Peyer's patch (tissue), 4 donors: ENCODE data around the gene ARPC1B. TPM values are rescaled to one million over a fixed set of nuclear protein-coding genes. Genes with fewer than 3 reads are reported as not detected.
A peak's percentile ranks its signal among the peaks of the same experiment; 100 is the strongest.

ENCODE experiments used
- DNase-seq, 3 donors: peaks; one replicate each; pipeline ENCODE4 v3.0.0-alpha.2; 2017 to 2019
- H3K27ac ChIP-seq, 4 donors: fragments of 200-600 bp; sonication (generic); one replicate each; pipeline ENCODE4 v1.5.1; 2016 to 2019
- H3K27me3 ChIP-seq, 2 donors: fragments of 200-600 bp; sonication (generic); one replicate each; pipeline ENCODE4 v1.5.1; 2019
- H3K36me3 ChIP-seq, 3 donors: fragments of 200-600 bp; sonication (generic); one replicate each; pipeline ENCODE4 v1.5.1; 2016 to 2019
- H3K4me1 ChIP-seq, 4 donors: fragments of 200-600 bp; sonication (generic); one replicate each; pipeline ENCODE4 v1.5.1; 2016 to 2019
- H3K4me3 ChIP-seq, 4 donors: fragments of 200-600 bp; sonication (generic); 1 replicate in 3 of 4; 2 replicates in 1 of 4; pipeline ENCODE4 v1.5.1; 2016 to 2019; ENCODE audit warnings: mild to moderate bottlenecking in 1 of 4
- H3K9me3 ChIP-seq, 4 donors: fragments of 200-600 bp; sonication (generic); one replicate each; pipeline ENCODE4 v1.5.1; 2016 to 2019; ENCODE audit warnings: mild to moderate bottlenecking in 1 of 4
- POLR2A ChIP-seq, 2 donors: fragments of 450-650 bp; IDR thresholded peaks; one replicate each; pipeline ENCODE4 v1.5.1; 2017; ENCODE audit warnings: antibody characterized with exemption in 2 of 2, mild to moderate bottlenecking in 2 of 2, moderate library complexity in 2 of 2
- total RNA-seq, 4 donors: library from RNA; depleted of rRNA; stranded (reverse); fragments of >200 nt; gene quantifications; one replicate each; pipeline ENCODE4 v1.1.0, GENCODE V29; 2016
- TF ChIP-seq, protein P1 (sequence below), 6 experiments: fragments of 450-650 bp in 4 of 6; fragments of 200-600 bp in 2 of 6; sonication (generic) in 1 of 6; IDR thresholded peaks; one replicate each; pipeline ENCODE4 v1.5.1; 2017 to 2019; ENCODE audit warnings: antibody characterized with exemption in 6 of 6, mild to moderate bottlenecking in 3 of 6, moderate library complexity in 1 of 6

The ARPC1B gene
- total RNA-seq, 4 donors from 2014 or later = 228 to 386 (median 343) TPM

- TF ChIP-seq, protein P1, sequence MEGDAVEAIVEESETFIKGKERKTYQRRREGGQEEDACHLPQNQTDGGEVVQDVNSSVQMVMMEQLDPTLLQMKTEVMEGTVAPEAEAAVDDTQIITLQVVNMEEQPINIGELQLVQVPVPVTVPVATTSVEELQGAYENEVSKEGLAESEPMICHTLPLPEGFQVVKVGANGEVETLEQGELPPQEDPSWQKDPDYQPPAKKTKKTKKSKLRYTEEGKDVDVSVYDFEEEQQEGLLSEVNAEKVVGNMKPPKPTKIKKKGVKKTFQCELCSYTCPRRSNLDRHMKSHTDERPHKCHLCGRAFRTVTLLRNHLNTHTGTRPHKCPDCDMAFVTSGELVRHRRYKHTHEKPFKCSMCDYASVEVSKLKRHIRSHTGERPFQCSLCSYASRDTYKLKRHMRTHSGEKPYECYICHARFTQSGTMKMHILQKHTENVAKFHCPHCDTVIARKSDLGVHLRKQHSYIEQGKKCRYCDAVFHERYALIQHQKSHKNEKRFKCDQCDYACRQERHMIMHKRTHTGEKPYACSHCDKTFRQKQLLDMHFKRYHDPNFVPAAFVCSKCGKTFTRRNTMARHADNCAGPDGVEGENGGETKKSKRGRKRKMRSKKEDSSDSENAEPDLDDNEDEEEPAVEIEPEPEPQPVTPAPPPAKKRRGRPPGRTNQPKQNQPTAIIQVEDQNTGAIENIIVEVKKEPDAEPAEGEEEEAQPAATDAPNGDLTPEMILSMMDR (IDR thresholded peaks at IDR 0.05) = no peak
- no peak for TF ChIP-seq POLR2A (IDR thresholded peaks at IDR 0.05)
- Histone ChIP-seq H3K27ac (no peak overlapping the region), H3K36me3 (peaks cover 0 to 80% (median 0%) of the 10 kb centered on the region in 3 donors), H3K27me3 (no peaks in the 10 kb centered on the region), H3K9me3 (no peaks in the 10 kb centered on the region), H3K4me3 (no peak overlapping the region), H3K4me1 (peaks cover 0 to 27% (median 15%) of the 10 kb centered on the region in 4 donors)
- DNase-seq = no peak
Measured at GRCh38 chr7:99390941-99391602, 16.5 kb downstream of the ARPC1B start.

- H3K4me3 ChIP-seq = peak overlapping the region; percentile 46 to 59 (median 50)
- H3K9me3 ChIP-seq = no peaks in the 10 kb centered on the region
- TF ChIP-seq POLR2A (IDR thresholded peaks at IDR 0.05) = no peak
- TF ChIP-seq, protein P1 (IDR thresholded peaks at IDR 0.05) = no peak
- DNase-seq = peak in 2 of 3 donors; percentile 64 to 69
- peaks cover 0 to 27% (median 15%) of the 10 kb centered on the region in 4 donors for H3K4me1 ChIP-seq
- H3K27ac ChIP-seq = peak overlapping the region; percentile 59 to 80 (median 65)
- H3K36me3 ChIP-seq = peaks cover 0 to 80% (median 0%) of the 10 kb centered on the region in 3 donors
- no peaks in the 10 kb centered on the region for H3K27me3 ChIP-seq
Measured at GRCh38 chr7:99392046-99392445, 17.5 kb downstream of the ARPC1B start.

GRCh38 chr7:99392659-99393354 is 18.3 kb downstream of the ARPC1B start:
- peaks cover 0 to 81% (median 0%) of the 10 kb centered on the region in 3 donors for H3K36me3 ChIP-seq
- no peaks in the 10 kb centered on the region for H3K9me3 ChIP-seq
- no peaks in the 10 kb centered on the region for H3K27me3 ChIP-seq
- H3K27ac ChIP-seq = peak overlapping the region; percentile 59 to 80 (median 65)
- peak overlapping the region; percentile 46 to 59 (median 50) for H3K4me3 ChIP-seq
- peaks cover 0 to 27% (median 15%) of the 10 kb centered on the region in 4 donors for H3K4me1 ChIP-seq
- DNase-seq = peak; percentile 88 to 95 (median 91)
- TF ChIP-seq POLR2A (IDR thresholded peaks at IDR 0.05) = peak in 1 of 2 donors; percentile 27
- TF ChIP-seq, protein P1 (IDR thresholded peaks at IDR 0.05) = no peak

DNA sequence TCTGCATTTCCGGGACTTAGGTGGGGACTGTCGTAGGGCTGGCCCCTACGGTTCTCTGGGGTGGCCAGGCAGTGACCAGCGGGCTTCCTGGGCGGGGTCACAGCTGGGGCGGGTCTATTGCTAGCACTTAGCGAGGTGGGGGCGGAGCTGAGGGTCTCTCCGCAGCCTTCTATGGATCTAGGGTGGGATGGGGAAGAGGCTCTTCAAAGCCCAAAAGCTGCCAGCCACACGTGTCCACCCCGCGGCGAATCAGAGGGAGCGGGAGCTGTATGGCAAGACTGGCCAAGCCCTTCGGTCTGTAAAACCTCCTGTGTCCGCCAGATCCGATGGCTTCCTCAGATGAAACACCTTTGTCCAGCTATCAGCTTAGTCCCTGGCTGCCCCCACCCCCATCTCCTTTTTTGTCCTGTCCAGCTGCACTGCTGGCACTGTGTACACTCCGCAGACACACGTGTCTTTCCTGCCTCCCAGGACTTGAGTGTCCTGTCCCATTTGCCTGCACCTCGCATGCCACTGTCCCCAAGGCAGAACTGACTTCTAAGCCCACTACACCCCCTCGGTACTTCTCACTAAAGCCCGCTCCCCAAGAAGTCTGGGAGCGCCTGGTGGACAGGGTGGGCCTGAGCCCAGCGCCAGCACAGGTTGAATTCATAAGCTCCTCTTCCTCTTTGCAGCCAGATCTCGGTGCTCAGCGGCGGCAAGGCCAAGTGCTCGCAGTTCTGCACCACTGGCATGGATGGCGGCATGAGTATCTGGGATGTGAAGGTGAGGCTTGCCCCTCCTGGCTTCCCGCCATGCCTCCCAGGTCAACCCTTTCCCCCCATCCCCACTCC is 19.0 kb downstream of the ARPC1B start:
- H3K27ac ChIP-seq = peak overlapping the region; percentile 59 to 80 (median 65)
- peak overlapping the region; percentile 46 to 59 (median 50) for H3K4me3 ChIP-seq
- peaks cover 0 to 81% (median 0%) of the 10 kb centered on the region in 3 donors for H3K36me3 ChIP-seq
- H3K9me3 ChIP-seq = no peaks in the 10 kb centered on the region
- H3K27me3 ChIP-seq = no peaks in the 10 kb centered on the region
- peaks cover 0 to 27% (median 15%) of the 10 kb centered on the region in 4 donors for H3K4me1 ChIP-seq
- DNase-seq = peak in 1 of 3 donors; percentile 36
- no peak for TF ChIP-seq POLR2A (IDR thresholded peaks at IDR 0.05)
- TF ChIP-seq, protein P1 (IDR thresholded peaks at IDR 0.05) = no peak

- no peak overlapping the region for H3K27ac ChIP-seq
- no peak for DNase-seq
- H3K9me3 ChIP-seq = no peaks in the 10 kb centered on the region
- TF ChIP-seq, protein P1 (IDR thresholded peaks at IDR 0.05) = no peak
- TF ChIP-seq POLR2A (IDR thresholded peaks at IDR 0.05) = no peak
- H3K27me3 ChIP-seq = no peaks in the 10 kb centered on the region
- no peak overlapping the region for H3K4me3 ChIP-seq
- peaks cover 0 to 81% (median 0%) of the 10 kb centered on the region in 3 donors for H3K36me3 ChIP-seq
- H3K4me1 ChIP-seq = peaks cover 0 to 27% (median 15%) of the 10 kb centered on the region in 4 donors
Measured at GRCh38 chr7:99394188-99394502, 19.6 kb downstream of the ARPC1B start.
